ENCODE results near the gene BEST2.

Gene BEST2

DNA sequence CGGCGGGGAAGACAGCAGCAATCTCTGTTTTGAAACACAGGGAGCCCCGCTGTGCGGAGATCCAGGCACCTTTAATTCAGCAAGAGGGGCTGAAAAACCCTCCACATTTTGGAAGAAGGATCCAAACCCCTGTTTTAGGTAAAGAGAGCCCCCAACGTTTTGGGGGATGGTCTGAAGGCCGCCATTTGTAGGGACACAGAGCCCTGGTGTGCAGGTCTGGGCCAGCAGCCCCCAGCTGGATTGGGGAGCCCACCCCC is 27.2 kb downstream of the BEST2 start:
- Histone ChIP-seq H3K79me2 (ENCODE audit: insufficient read depth, low read length) (no peaks in the 10 kb centered on the region), H3K9ac (ENCODE audit: low read depth, low read length, poor library complexity, severe bottlenecking) (peak overlapping the region; percentile 79), H3K9me3 (ENCODE audit: insufficient read depth, low read depth, low read length) (no peaks in the 10 kb centered on the region), H3K9me2 (replicated peaks; ENCODE audit: low read depth, low read length) (no peaks in the 10 kb centered on the region), H2AFZ (ENCODE audit: low read length) (peak overlapping the region; percentile 88), H3K27me3 (ENCODE audit: insufficient read depth, low read length, poor library complexity, severe bottlenecking) (no peaks in the 10 kb centered on the region), H3K4me1 (ENCODE audit: insufficient read depth, low read length, poor library complexity, severe bottlenecking) (peaks cover 36% of the 10 kb centered on the region), H3K4me2 (ENCODE audit: low read depth, low read length, poor library complexity, severe bottlenecking) (peak overlapping the region; percentile 98), H3K36me3 (ENCODE audit: insufficient read depth, low read length) (no peaks in the 10 kb centered on the region), H3K4me3 (ENCODE audit: low read length, poor library complexity, severe bottlenecking) (peak overlapping the region; percentile 79), H4K20me1 (ENCODE audit: insufficient read depth, low read length, poor library complexity, severe bottlenecking) (no peaks in the 10 kb centered on the region), H3F3A (ENCODE audit: low read depth) (no peaks in the 10 kb centered on the region)
- TF ChIP-seq EZH2phosphoT487 (IDR thresholded peaks at IDR 0.05; ENCODE audit: borderline replicate concordance): no peak
- TF ChIP-seq, protein P1, sequence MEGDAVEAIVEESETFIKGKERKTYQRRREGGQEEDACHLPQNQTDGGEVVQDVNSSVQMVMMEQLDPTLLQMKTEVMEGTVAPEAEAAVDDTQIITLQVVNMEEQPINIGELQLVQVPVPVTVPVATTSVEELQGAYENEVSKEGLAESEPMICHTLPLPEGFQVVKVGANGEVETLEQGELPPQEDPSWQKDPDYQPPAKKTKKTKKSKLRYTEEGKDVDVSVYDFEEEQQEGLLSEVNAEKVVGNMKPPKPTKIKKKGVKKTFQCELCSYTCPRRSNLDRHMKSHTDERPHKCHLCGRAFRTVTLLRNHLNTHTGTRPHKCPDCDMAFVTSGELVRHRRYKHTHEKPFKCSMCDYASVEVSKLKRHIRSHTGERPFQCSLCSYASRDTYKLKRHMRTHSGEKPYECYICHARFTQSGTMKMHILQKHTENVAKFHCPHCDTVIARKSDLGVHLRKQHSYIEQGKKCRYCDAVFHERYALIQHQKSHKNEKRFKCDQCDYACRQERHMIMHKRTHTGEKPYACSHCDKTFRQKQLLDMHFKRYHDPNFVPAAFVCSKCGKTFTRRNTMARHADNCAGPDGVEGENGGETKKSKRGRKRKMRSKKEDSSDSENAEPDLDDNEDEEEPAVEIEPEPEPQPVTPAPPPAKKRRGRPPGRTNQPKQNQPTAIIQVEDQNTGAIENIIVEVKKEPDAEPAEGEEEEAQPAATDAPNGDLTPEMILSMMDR (conservative IDR thresholded peaks at IDR 0.05; ENCODE audit: low read length): no peak

- peak overlapping the region; percentile 79 for H3K9ac ChIP-seq (ENCODE audit: low read depth, low read length, poor library complexity, severe bottlenecking)
These were observed 27.8 kb downstream of the BEST2 start for GRCh38 chr19:12779162-12779993.

DNA sequence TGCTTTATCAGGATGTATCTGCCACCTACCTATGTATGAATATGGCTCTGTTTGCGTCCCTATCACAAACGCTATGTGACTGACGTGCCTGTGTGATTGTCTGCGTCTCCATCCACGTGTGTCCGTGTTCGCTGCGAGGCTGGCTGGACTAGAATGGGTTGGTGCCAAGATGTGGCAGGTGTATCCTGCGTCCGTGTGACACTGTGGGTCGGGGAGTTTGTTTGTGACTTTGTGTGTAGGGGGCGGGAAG is 30.5 kb downstream of the BEST2 start:
- peak overlapping the region; percentile 58 for H3K9ac ChIP-seq (ENCODE audit: low read depth, low read length, poor library complexity, severe bottlenecking)
- H3K9me3 ChIP-seq (ENCODE audit: insufficient read depth, low read depth, low read length): no peaks in the 10 kb centered on the region
- H3K4me1 ChIP-seq (ENCODE audit: insufficient read depth, low read length, poor library complexity, severe bottlenecking): peaks cover 46% of the 10 kb centered on the region
- peak overlapping the region; percentile 59; the same call in 1 of the 2 replicates for H2AFZ ChIP-seq (ENCODE audit: low read length)
- no peak for TF ChIP-seq EZH2phosphoT487 (IDR thresholded peaks at IDR 0.05; ENCODE audit: borderline replicate concordance)
- TF ChIP-seq, protein P1 (conservative IDR thresholded peaks at IDR 0.05; ENCODE audit: low read length): no peak
- H3K4me3 ChIP-seq (ENCODE audit: low read length, poor library complexity, severe bottlenecking): peak overlapping the region; percentile 64
- no peaks in the 10 kb centered on the region for H4K20me1 ChIP-seq (ENCODE audit: insufficient read depth, low read length, poor library complexity, severe bottlenecking)
- no peaks in the 10 kb centered on the region for H3K9me2 ChIP-seq (replicated peaks; ENCODE audit: low read depth, low read length)
- H3K27me3 ChIP-seq (ENCODE audit: insufficient read depth, low read length, poor library complexity, severe bottlenecking): no peaks in the 10 kb centered on the region
- H3K79me2 ChIP-seq (ENCODE audit: insufficient read depth, low read length): no peaks in the 10 kb centered on the region
- H3K4me2 ChIP-seq (ENCODE audit: low read depth, low read length, poor library complexity, severe bottlenecking): peak overlapping the region; percentile 60
- H3K36me3 ChIP-seq (ENCODE audit: insufficient read depth, low read length): no peaks in the 10 kb centered on the region
- no peaks in the 10 kb centered on the region; the same call in 1 of the 2 replicates for H3F3A ChIP-seq (ENCODE audit: low read depth)

More at GRCh38 chr19:12779162-12779993, 27.8 kb downstream of the BEST2 start:
- Histone ChIP-seq H3K27me3 (ENCODE audit: insufficient read depth, low read length, poor library complexity, severe bottlenecking) (no peaks in the 10 kb centered on the region), H3K4me2 (ENCODE audit: low read depth, low read length, poor library complexity, severe bottlenecking) (peak overlapping the region; percentile 98), H3K36me3 (ENCODE audit: insufficient read depth, low read length) (no peaks in the 10 kb centered on the region), H3K79me2 (ENCODE audit: insufficient read depth, low read length) (no peaks in the 10 kb centered on the region), H2AFZ (ENCODE audit: low read length) (peak overlapping the region; percentile 23; the same call in 1 of the 2 replicates), H3F3A (ENCODE audit: low read depth) (no peaks in the 10 kb centered on the region), H3K9me2 (replicated peaks; ENCODE audit: low read depth, low read length) (no peaks in the 10 kb centered on the region), H3K9me3 (ENCODE audit: insufficient read depth, low read depth, low read length) (no peaks in the 10 kb centered on the region), H3K4me3 (ENCODE audit: low read length, poor library complexity, severe bottlenecking) (peak overlapping the region; percentile 79), H3K4me1 (ENCODE audit: insufficient read depth, low read length, poor library complexity, severe bottlenecking) (peaks cover 36% of the 10 kb centered on the region), H4K20me1 (ENCODE audit: insufficient read depth, low read length, poor library complexity, severe bottlenecking) (no peaks in the 10 kb centered on the region)
- no peak for TF ChIP-seq EZH2phosphoT487 (IDR thresholded peaks at IDR 0.05; ENCODE audit: borderline replicate concordance)
- TF ChIP-seq, protein P1 (conservative IDR thresholded peaks at IDR 0.05; ENCODE audit: low read length): peak; percentile 26

Data from Loucy (cell line).